DOHH2 (cell line): ENCODE results near the gene COL9A3.

Source experiments
- H3F3A ChIP-seq: fragments of 200-600 bp; sonication (generic), shearing (Covaris generic); 2 replicates; pipeline ENCODE4 v1.6.0; 2016; ENCODE audit warnings: antibody characterized with exemption, mild to moderate bottlenecking; ENCODE audit not compliant: control insufficient read depth, insufficient read depth
- H3K27ac ChIP-seq: fragments of 200-600 bp; sonication (generic); 2 replicates; pipeline ENCODE4 v1.5.1; 2014; ENCODE audit warnings: low read depth, mild to moderate bottlenecking, low read length, moderate library complexity
- H3K27me3 ChIP-seq: fragments of 200-600 bp; sonication (generic); 2 replicates; pipeline ENCODE4 v1.6.1; 2014; ENCODE audit warnings: mild to moderate bottlenecking, low read length, mixed read lengths; ENCODE audit not compliant: control insufficient read depth
- H3K36me3 ChIP-seq: fragments of 200-600 bp; sonication (generic); 2 replicates; pipeline ENCODE4 v1.6.1; 2014; ENCODE audit warnings: mild to moderate bottlenecking, low read length, moderate library complexity, mixed read lengths; ENCODE audit not compliant: control insufficient read depth
- H3K4me1 ChIP-seq: fragments of 200-600 bp; sonication (generic); 2 replicates; pipeline ENCODE4 v1.6.1; 2014; ENCODE audit warnings: mild to moderate bottlenecking, low read length, mixed read lengths; ENCODE audit not compliant: control insufficient read depth
- H3K4me2 ChIP-seq: fragments of 200-600 bp; sonication (generic); 2 replicates; pipeline ENCODE4 v1.6.0; 2014; ENCODE audit warnings: mild to moderate bottlenecking, low read length, moderate library complexity
- H3K4me3 ChIP-seq: fragments of 200-600 bp; sonication (generic); 2 replicates; pipeline ENCODE4 v1.5.1; 2014; ENCODE audit warnings: mild to moderate bottlenecking, low read length, mixed read lengths
- H3K79me2 ChIP-seq: fragments of 200-600 bp; sonication (generic); 2 replicates; pipeline ENCODE4 v1.6.1; 2014; ENCODE audit warnings: mild to moderate bottlenecking, low read length, mixed read lengths; ENCODE audit not compliant: control insufficient read depth
- H3K9me2 ChIP-seq: fragments of 200-600 bp; sonication (generic); replicated peaks from 2 replicates; pipeline ENCODE4 v1.6.1; 2014; ENCODE audit warnings: mild to moderate bottlenecking, low read length, mixed read lengths; ENCODE audit not compliant: control insufficient read depth
- H3K9me3 ChIP-seq: fragments of 200-600 bp; sonication (generic); 2 replicates; pipeline ENCODE4 v1.6.1; 2014; ENCODE audit warnings: antibody characterized with exemption, low read length, mixed read lengths; ENCODE audit not compliant: control insufficient read depth, insufficient read depth
- H4K20me1 ChIP-seq: fragments of 200-600 bp; sonication (generic); 2 replicates; pipeline ENCODE4 v1.6.0; 2014; ENCODE audit warnings: low read depth, mild to moderate bottlenecking, antibody characterized with exemption, low read length, moderate library complexity; ENCODE audit not compliant: control insufficient read depth, insufficient read depth
- CTCF ChIP-seq: fragments of 200-600 bp; sonication (generic); IDR thresholded peaks from one replicate; pipeline ENCODE4 v1.5.1; 2014; ENCODE audit warnings: antibody characterized with exemption, mild to moderate bottlenecking, low read depth, low read length; ENCODE audit not compliant: poor library complexity, severe bottlenecking
- EZH2phosphoT487 ChIP-seq: fragments of 200-600 bp; sonication (generic); IDR thresholded peaks from 2 replicates; pipeline ENCODE4 v1.6.1; 2017; ENCODE audit warnings: borderline replicate concordance, mild to moderate bottlenecking, antibody characterized with exemption, low read length, moderate library complexity, mixed read lengths

COL9A3 gene

GRCh38 chr20:62791301-62792181 lies 25.3 kb upstream of the COL9A3 start:
- H3K4me1 ChIP-seq = peaks cover 33% of the 10 kb centered on the region
- no peaks in the 10 kb centered on the region for H3K79me2 ChIP-seq
- no peaks in the 10 kb centered on the region for H3K9me2 ChIP-seq
- H4K20me1 ChIP-seq = no peaks in the 10 kb centered on the region
- H3K27ac ChIP-seq = no peak overlapping the region
- H3K4me2 ChIP-seq = peak overlapping the region; percentile 21; the same call in 1 of the 2 replicates
- H3F3A ChIP-seq = peaks cover 12% of the 10 kb centered on the region
- no peaks in the 10 kb centered on the region for H3K9me3 ChIP-seq
- H3K36me3 ChIP-seq = no peaks in the 10 kb centered on the region
- no peak overlapping the region for H3K4me3 ChIP-seq
- TF ChIP-seq CTCF (peak; percentile 99), EZH2phosphoT487 (no peak)
- peaks cover 9% of the 10 kb centered on the region for H3K27me3 ChIP-seq

- H4K20me1 ChIP-seq = no peaks in the 10 kb centered on the region
- H3K4me1 ChIP-seq = peaks cover 38% of the 10 kb centered on the region
- no peak for TF ChIP-seq CTCF
- TF ChIP-seq EZH2phosphoT487 = no peak
- no peak overlapping the region for H3K4me2 ChIP-seq
- H3K27me3 ChIP-seq = peaks cover 9% of the 10 kb centered on the region
- no peak overlapping the region for H3K4me3 ChIP-seq
- peaks cover 12% of the 10 kb centered on the region for H3F3A ChIP-seq
- peaks cover 6% of the 10 kb centered on the region for H3K79me2 ChIP-seq
- no peaks in the 10 kb centered on the region for H3K9me2 ChIP-seq
- peaks cover 4% of the 10 kb centered on the region; the same call in 1 of the 2 replicates for H3K36me3 ChIP-seq
- H3K9me3 ChIP-seq = no peaks in the 10 kb centered on the region
- no peak overlapping the region for H3K27ac ChIP-seq
These were observed 24.5 kb upstream of the COL9A3 start for GRCh38 chr20:62792182-62792939.

GRCh38 chr20:62792940-62793756 lies 23.7 kb upstream of the COL9A3 start:
- H3K27ac ChIP-seq = no peak overlapping the region
- peaks cover 12% of the 10 kb centered on the region for H3K36me3 ChIP-seq
- H3K9me3 ChIP-seq = no peaks in the 10 kb centered on the region
- TF ChIP-seq CTCF (no peak), EZH2phosphoT487 (no peak)
- peaks cover 43% of the 10 kb centered on the region for H3K4me1 ChIP-seq
- H3K79me2 ChIP-seq = peaks cover 14% of the 10 kb centered on the region
- peak overlapping the region; percentile 84 for H3K4me2 ChIP-seq
- peaks cover 12% of the 10 kb centered on the region for H3F3A ChIP-seq
- peak overlapping the region; percentile 70 for H3K4me3 ChIP-seq
- H3K9me2 ChIP-seq = no peaks in the 10 kb centered on the region
- H3K27me3 ChIP-seq = peaks cover 9% of the 10 kb centered on the region
- H4K20me1 ChIP-seq = no peaks in the 10 kb centered on the region
